Upper lobe of left lung (tissue), 6 donors: ENCODE measurements around the gene SETD6. TPM values are rescaled to one million over a fixed set of nuclear protein-coding genes. Genes with fewer than 3 reads are reported as not detected.

Experiments used
- ATAC-seq, 2 donors: fragments of 200-7000 bp; cut with Tn5 transposase; one replicate each; pipeline ENCODE4 v1.9.1; 2022; ENCODE audit warnings: mild to moderate bottlenecking in 2 of 2, moderate library complexity in 2 of 2; ENCODE audit not compliant: low FRiP score in 2 of 2
- DNase-seq, 2 donors: peaks; one replicate each; pipeline ENCODE4 v3.0.0-alpha.2; 2019 to 2020
- H3K27ac ChIP-seq, 4 donors: fragments of 200-600 bp; sonication (generic); one replicate each; pipeline ENCODE4 v1.5.1; 2016 to 2019
- H3K27me3 ChIP-seq, 4 donors: fragments of 200-600 bp; sonication (generic); one replicate each; pipeline ENCODE4 v1.5.1; 2017 to 2019
- H3K36me3 ChIP-seq, 4 donors: fragments of 200-600 bp; sonication (generic); one replicate each; pipeline ENCODE4 v1.5.1; 2016 to 2019
- H3K4me1 ChIP-seq, 4 donors: fragments of 200-600 bp; sonication (generic); one replicate each; pipeline ENCODE4 v1.5.1; 2018 to 2019
- H3K4me3 ChIP-seq, 4 donors: fragments of 200-600 bp; sonication (generic); one replicate each; pipeline ENCODE4 v1.5.1; 2017 to 2019; ENCODE audit warnings: mild to moderate bottlenecking in 2 of 4, moderate library complexity in 1 of 4
- H3K9me3 ChIP-seq, 4 donors: fragments of 200-600 bp; sonication (generic); one replicate each; pipeline ENCODE4 v1.5.1; 2018 to 2019
- EP300 ChIP-seq, 4 donors: sonication (generic); formaldehyde crosslinking; IDR thresholded peaks; one replicate each; pipeline ENCODE4 v1.5.1; 2017; ENCODE audit warnings: antibody characterized with exemption in 4 of 4, control low read depth in 2 of 4
- POLR2A ChIP-seq, 4 donors: fragments of 450-650 bp; IDR thresholded peaks; one replicate each; pipeline ENCODE4 v1.5.1; 2016 to 2017; ENCODE audit warnings: antibody characterized with exemption in 4 of 4, mild to moderate bottlenecking in 2 of 4
- POLR2AphosphoS5 ChIP-seq, 2 donors: sonication (generic); formaldehyde crosslinking; IDR thresholded peaks; one replicate each; pipeline ENCODE4 v1.5.1; 2017; ENCODE audit warnings: antibody characterized with exemption in 2 of 2
- WGBS, 2 donors: methylation state at CpG; one replicate each; pipeline ENCODE4 v1.1.5; 2017 to 2018; 5-methylcytosine and 5-hydroxymethylcytosine counted together
- total RNA-seq, 6 donors: library from RNA; depleted of rRNA in 4 of 6; stranded (reverse); fragments of >200 nt in 4 of 6; gene quantifications; one replicate each; pipeline versions ENCODE4 v1.1.0 to v1.2.1, GENCODE V29; 2016 to 2021
- TF ChIP-seq, protein P1 (sequence below), 6 experiments: fragments of 450-650 bp in 4 of 6; fragments of 200-600 bp in 2 of 6; sonication (generic) in 2 of 6; IDR thresholded peaks; one replicate each; pipeline ENCODE4 v1.5.1; 2016 to 2019; ENCODE audit warnings: antibody characterized with exemption in 6 of 6
- donor health status: DM: no; HTN: no; CAD: no; lungs with moderate emphysema.
- donor health status: DM: no; HTN: yes; CAD: no; lungs with severe emphysema.

The SETD6 gene
- total RNA-seq, 6 donors from 2014 or later, result 17.3 to 78.6 (median 31.7) TPM

DNA sequence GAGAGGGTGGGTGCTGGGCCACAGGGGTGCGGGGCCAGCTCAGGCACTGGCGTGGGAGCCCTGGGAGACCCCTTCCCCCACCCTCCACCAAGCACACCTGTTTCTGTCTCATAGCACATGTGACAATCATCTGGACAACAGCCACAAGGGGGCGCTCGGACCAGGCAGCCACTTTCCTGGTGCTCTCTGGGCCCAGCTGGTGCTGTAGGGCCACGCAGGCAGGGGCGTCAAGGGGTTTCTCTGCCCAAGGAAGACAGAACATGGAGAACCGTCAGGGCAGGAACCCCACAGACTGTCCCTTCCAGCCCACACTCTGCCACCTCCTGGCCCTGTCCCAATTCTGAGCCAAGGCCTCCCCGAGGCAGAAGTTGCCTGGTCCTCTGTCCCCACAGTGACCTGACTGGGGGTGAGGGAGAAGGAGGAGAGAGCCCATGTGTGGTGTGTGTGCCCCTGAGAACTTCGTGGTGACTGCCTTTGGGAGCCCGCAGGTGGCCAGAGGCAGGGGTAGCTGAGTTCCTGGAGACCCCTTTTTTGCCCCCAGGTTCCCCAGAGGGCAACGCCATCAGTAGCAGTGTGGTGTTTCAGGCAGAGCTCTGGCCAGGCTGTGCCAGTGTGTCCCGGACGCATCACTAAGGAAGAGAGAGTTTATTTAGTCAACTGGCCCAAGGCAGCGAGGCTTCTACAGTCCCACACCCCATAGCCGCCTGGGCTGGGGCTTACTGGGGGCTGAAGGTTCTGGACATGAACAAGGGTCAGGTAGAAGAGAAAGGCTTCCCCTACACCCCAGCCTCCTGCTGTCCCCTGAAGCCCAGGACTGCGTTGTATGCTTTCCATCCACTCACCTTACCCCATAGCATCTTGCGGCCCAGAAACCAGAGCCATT, 3.1 kb upstream of the SETD6 start:
- TF ChIP-seq, protein P1, sequence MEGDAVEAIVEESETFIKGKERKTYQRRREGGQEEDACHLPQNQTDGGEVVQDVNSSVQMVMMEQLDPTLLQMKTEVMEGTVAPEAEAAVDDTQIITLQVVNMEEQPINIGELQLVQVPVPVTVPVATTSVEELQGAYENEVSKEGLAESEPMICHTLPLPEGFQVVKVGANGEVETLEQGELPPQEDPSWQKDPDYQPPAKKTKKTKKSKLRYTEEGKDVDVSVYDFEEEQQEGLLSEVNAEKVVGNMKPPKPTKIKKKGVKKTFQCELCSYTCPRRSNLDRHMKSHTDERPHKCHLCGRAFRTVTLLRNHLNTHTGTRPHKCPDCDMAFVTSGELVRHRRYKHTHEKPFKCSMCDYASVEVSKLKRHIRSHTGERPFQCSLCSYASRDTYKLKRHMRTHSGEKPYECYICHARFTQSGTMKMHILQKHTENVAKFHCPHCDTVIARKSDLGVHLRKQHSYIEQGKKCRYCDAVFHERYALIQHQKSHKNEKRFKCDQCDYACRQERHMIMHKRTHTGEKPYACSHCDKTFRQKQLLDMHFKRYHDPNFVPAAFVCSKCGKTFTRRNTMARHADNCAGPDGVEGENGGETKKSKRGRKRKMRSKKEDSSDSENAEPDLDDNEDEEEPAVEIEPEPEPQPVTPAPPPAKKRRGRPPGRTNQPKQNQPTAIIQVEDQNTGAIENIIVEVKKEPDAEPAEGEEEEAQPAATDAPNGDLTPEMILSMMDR (IDR thresholded peaks at IDR 0.05), result peak; percentile 68 to 75 (median 70)
- TF ChIP-seq EP300 (IDR thresholded peaks at IDR 0.05) (no peak), POLR2AphosphoS5 (IDR thresholded peaks at IDR 0.05) (no peak), POLR2A (IDR thresholded peaks at IDR 0.05) (no peak)
- Histone ChIP-seq H3K4me3 (no peak overlapping the region), H3K4me1 (peaks cover 14 to 28% (median 15%) of the 10 kb centered on the region in 4 donors), H3K36me3 (peaks cover 0 to 17% (median 5%) of the 10 kb centered on the region in 4 donors), H3K27me3 (no peaks in the 10 kb centered on the region), H3K9me3 (no peaks in the 10 kb centered on the region), H3K27ac (no peak overlapping the region)
- 48 to 60% methylated on average over 9 to 17 of the region's 17 CpGs for WGBS, 2 donors
- DNase-seq (peak; percentile 68 to 79), ATAC-seq (peak in 1 of 2 donors; percentile 30)

- ATAC-seq, result no peak
- no peaks in the 10 kb centered on the region for H3K27me3 ChIP-seq
- H3K27ac ChIP-seq, result no peak overlapping the region
- peaks cover 12 to 32% (median 22%) of the 10 kb centered on the region in 4 donors for H3K36me3 ChIP-seq
- TF ChIP-seq POLR2A (IDR thresholded peaks at IDR 0.05) (no peak), POLR2AphosphoS5 (IDR thresholded peaks at IDR 0.05) (no peak), EP300 (IDR thresholded peaks at IDR 0.05) (no peak)
- TF ChIP-seq, protein P1 (IDR thresholded peaks at IDR 0.05), result no peak
- DNase-seq, result no peak
- H3K4me3 ChIP-seq, result no peak overlapping the region
- 90% methylated on average over 3 of the region's 3 CpGs for WGBS, 2 donors
- H3K4me1 ChIP-seq, result peaks cover 14 to 28% (median 15%) of the 10 kb centered on the region in 4 donors
- no peaks in the 10 kb centered on the region for H3K9me3 ChIP-seq
These were observed 1.4 kb upstream of the SETD6 start for GRCh38 chr16:58513874-58514273.

GRCh38 chr16:58515871-58516767, 802 bp downstream of the SETD6 start:
- WGBS, 2 donors, result 7 to 74% methylated on average over 11 to 13 of the region's 66 CpGs
- Histone ChIP-seq H3K9me3 (no peaks in the 10 kb centered on the region), H3K4me1 (peaks cover 14 to 28% (median 15%) of the 10 kb centered on the region in 4 donors), H3K36me3 (peaks cover 26 to 48% (median 40%) of the 10 kb centered on the region in 4 donors), H3K4me3 (peak overlapping the region; percentile 54 to 98 (median 92)), H3K27me3 (no peaks in the 10 kb centered on the region), H3K27ac (peak overlapping the region; percentile 77 to 80 (median 80))
- ATAC-seq, result peak; percentile 29 to 43
- DNase-seq, result peak; percentile 42 to 89
- TF ChIP-seq, protein P1 (IDR thresholded peaks at IDR 0.05), result no peak
- TF ChIP-seq POLR2AphosphoS5 (IDR thresholded peaks at IDR 0.05) (no peak), POLR2A (IDR thresholded peaks at IDR 0.05) (no peak), EP300 (IDR thresholded peaks at IDR 0.05) (no peak)

DNA sequence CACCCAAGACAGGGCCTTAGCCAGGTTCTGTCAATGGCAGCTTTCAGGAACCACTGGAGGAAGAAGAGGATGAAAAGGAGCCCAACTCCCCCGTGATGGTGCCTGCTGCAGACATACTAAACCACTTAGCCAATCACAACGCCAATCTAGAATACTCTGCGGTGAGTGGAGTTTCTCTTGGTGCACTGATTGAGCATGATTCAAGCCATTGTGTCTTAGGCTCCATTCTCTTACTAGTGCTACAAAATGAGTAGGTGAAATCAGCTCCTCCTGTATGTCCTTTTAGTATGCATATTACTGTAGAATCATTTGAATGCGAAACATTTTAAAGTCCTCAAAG, 1.4 kb downstream of the SETD6 start:
- 90 to 94% methylated on average over 4 of the region's 4 CpGs for WGBS, 2 donors
- DNase-seq (no peak), ATAC-seq (no peak)
- H3K4me1 ChIP-seq, result peaks cover 14 to 28% (median 15%) of the 10 kb centered on the region in 4 donors
- no peaks in the 10 kb centered on the region for H3K27me3 ChIP-seq
- peak overlapping the region in 1 of 4 donors; percentile 91 for H3K4me3 ChIP-seq
- H3K9me3 ChIP-seq, result no peaks in the 10 kb centered on the region
- TF ChIP-seq POLR2AphosphoS5 (IDR thresholded peaks at IDR 0.05) (no peak), EP300 (IDR thresholded peaks at IDR 0.05) (no peak), POLR2A (IDR thresholded peaks at IDR 0.05) (no peak)
- TF ChIP-seq, protein P1 (IDR thresholded peaks at IDR 0.05), result no peak
- H3K27ac ChIP-seq, result peak overlapping the region in 1 of 4 donors; percentile 21
- H3K36me3 ChIP-seq, result peaks cover 28 to 54% (median 43%) of the 10 kb centered on the region in 4 donors
